Kidney epithelial cell (primary cell): ENCODE measurements around the gene ZFAND3. TPM values are rescaled to one million over a fixed set of nuclear protein-coding genes. Genes with fewer than 3 reads are reported as not detected.

ENCODE experiments used
- DNase-seq: peaks from one replicate; pipeline ENCODE4 v3.0.0-alpha.2; 2010; ENCODE audit warnings: low read depth
- H3K27me3 ChIP-seq: 2 replicates; pipeline ENCODE4 v1.6.0; 2011; ENCODE audit warnings: low read length; ENCODE audit not compliant: control insufficient read depth, insufficient read depth
- H3K36me3 ChIP-seq: 2 replicates; pipeline ENCODE4 v1.5.1; 2011; ENCODE audit warnings: low read length; ENCODE audit not compliant: control insufficient read depth, insufficient read depth
- H3K4me3 ChIP-seq: 2 replicates; pipeline ENCODE4 v1.5.1; 2011; ENCODE audit warnings: low read depth, mild to moderate bottlenecking, control low read depth, low read length
- total RNA-seq: library from RNA; depleted of rRNA; stranded (reverse); fragments of >200 nt; gene quantifications from 2 replicates; pipeline ENCODE4 v1.2.3, GENCODE V29; 2015
- TF ChIP-seq, protein P1 (sequence below): IDR thresholded peaks from 2 replicates; pipeline ENCODE4 v1.5.1; 2011; ENCODE audit warnings: mild to moderate bottlenecking, moderate library complexity, low read length, control low read depth, inconsistent platforms; ENCODE audit not compliant: insufficient read depth, poor library complexity, severe bottlenecking

The ZFAND3 gene
- total RNA-seq, 1 donor from 2014 or later: 49.4 TPM

GRCh38 chr6:37865504-37865903, 46.0 kb downstream of the ZFAND3 start:
- DNase-seq: no peak
- H3K27me3 ChIP-seq: no peaks in the 10 kb centered on the region
- H3K36me3 ChIP-seq: no peaks in the 10 kb centered on the region
- TF ChIP-seq, protein P1, sequence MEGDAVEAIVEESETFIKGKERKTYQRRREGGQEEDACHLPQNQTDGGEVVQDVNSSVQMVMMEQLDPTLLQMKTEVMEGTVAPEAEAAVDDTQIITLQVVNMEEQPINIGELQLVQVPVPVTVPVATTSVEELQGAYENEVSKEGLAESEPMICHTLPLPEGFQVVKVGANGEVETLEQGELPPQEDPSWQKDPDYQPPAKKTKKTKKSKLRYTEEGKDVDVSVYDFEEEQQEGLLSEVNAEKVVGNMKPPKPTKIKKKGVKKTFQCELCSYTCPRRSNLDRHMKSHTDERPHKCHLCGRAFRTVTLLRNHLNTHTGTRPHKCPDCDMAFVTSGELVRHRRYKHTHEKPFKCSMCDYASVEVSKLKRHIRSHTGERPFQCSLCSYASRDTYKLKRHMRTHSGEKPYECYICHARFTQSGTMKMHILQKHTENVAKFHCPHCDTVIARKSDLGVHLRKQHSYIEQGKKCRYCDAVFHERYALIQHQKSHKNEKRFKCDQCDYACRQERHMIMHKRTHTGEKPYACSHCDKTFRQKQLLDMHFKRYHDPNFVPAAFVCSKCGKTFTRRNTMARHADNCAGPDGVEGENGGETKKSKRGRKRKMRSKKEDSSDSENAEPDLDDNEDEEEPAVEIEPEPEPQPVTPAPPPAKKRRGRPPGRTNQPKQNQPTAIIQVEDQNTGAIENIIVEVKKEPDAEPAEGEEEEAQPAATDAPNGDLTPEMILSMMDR: no peak
- H3K4me3 ChIP-seq: no peak overlapping the region

GRCh38 chr6:37866590-37867507, 47.3 kb downstream of the ZFAND3 start:
- H3K27me3 ChIP-seq: no peaks in the 10 kb centered on the region
- H3K4me3 ChIP-seq: no peak overlapping the region
- no peaks in the 10 kb centered on the region for H3K36me3 ChIP-seq
- DNase-seq: no peak
- TF ChIP-seq, protein P1: no peak

- H3K36me3 ChIP-seq: no peaks in the 10 kb centered on the region
- H3K4me3 ChIP-seq: no peak overlapping the region
- no peak for DNase-seq
- TF ChIP-seq, protein P1: no peak
- no peaks in the 10 kb centered on the region for H3K27me3 ChIP-seq
Measured at GRCh38 chr6:37867756-37868446, 48.4 kb downstream of the ZFAND3 start.

- Histone ChIP-seq H3K27me3 (no peaks in the 10 kb centered on the region), H3K4me3 (no peak overlapping the region), H3K36me3 (no peaks in the 10 kb centered on the region)
- DNase-seq: peak; percentile 35
- TF ChIP-seq, protein P1: no peak
Measured at GRCh38 chr6:37868447-37868825, 48.9 kb downstream of the ZFAND3 start.

GRCh38 chr6:37871616-37872372, 52.3 kb downstream of the ZFAND3 start:
- Histone ChIP-seq H3K36me3 (no peaks in the 10 kb centered on the region), H3K27me3 (no peaks in the 10 kb centered on the region), H3K4me3 (no peak overlapping the region)
- TF ChIP-seq, protein P1: no peak
- DNase-seq: no peak
